Pulmonary artery endothelial cell (primary cell): ENCODE results near the gene OR6C4. TPM values are rescaled to one million over a fixed set of nuclear protein-coding genes. Genes with fewer than 3 reads are reported as not detected.
"Not testable (repeated sequence)": the region's sequence is repeated elsewhere in the genome, so short reads cannot be mapped to it uniquely, and the experiment has no call there.

Experiments used
- DNase-seq: peaks from one replicate; pipeline ENCODE4 v3.0.0-alpha.2; 2011; ENCODE audit warnings: low read depth, low spot score
- total RNA-seq: library from RNA; depleted of rRNA; stranded (reverse); fragments of >200 nt; gene quantifications from 2 replicates; pipeline ENCODE4 v1.2.3, GENCODE V29; 2014

Gene OR6C4
- total RNA-seq = not detected in 2 replicates

- DNase-seq = no peak
Measured at GRCh38 chr12:55549302-55549701, at the start of gene OR6C4. OR6C4 (plus strand) TSS chr12:55549602; CDS start chr12:55551227, 1,625 bp downstream.

- no peak for DNase-seq
Measured at GRCh38 chr12:55499810-55500252, 49.6 kb upstream of the OR6C4 start.

GRCh38 chr12:55501601-55502000 lies 47.8 kb upstream of the OR6C4 start:
- no peak for DNase-seq

GRCh38 chr12:55515696-55516095 lies 33.7 kb upstream of the OR6C4 start:
- no peak for DNase-seq

GRCh38 chr12:55516391-55516790 lies 33.0 kb upstream of the OR6C4 start:
- DNase-seq = no peak

- not testable (repeated sequence) for DNase-seq
Measured at GRCh38 chr12:55548235-55548634, 1.2 kb upstream of the OR6C4 start.

- DNase-seq = no peak
Measured at GRCh38 chr12:55548756-55549155, 646 bp upstream of the OR6C4 start.

- no peak for DNase-seq
Measured at GRCh38 chr12:55554296-55554695, 4.9 kb downstream of the OR6C4 start.

- not testable (repeated sequence) for DNase-seq
Measured at GRCh38 chr12:55570060-55570459, 20.7 kb downstream of the OR6C4 start.

- not testable (repeated sequence) for DNase-seq
Measured at GRCh38 chr12:55570689-55571088, 21.3 kb downstream of the OR6C4 start.

- DNase-seq = no peak
Measured at GRCh38 chr12:55572168-55572567, 22.8 kb downstream of the OR6C4 start, which contains the start of gene OR2AP1. OR2AP1 (plus strand) TSS chr12:55572468; CDS start chr12:55574415, 1,947 bp downstream.

GRCh38 chr12:55582066-55582465 lies 32.7 kb downstream of the OR6C4 start:
- no peak for DNase-seq

GRCh38 chr12:55585817-55586216 lies 36.4 kb downstream of the OR6C4 start:
- DNase-seq = no peak

- not testable (repeated sequence) for DNase-seq
Measured at GRCh38 chr12:55590152-55590551, 40.8 kb downstream of the OR6C4 start.

Other genes starting within 250 kb of the OR6C4 start
- gene OR6C1, start 235.3 kb upstream of the OR6C4 start, total RNA-seq = not detected in 2 replicates
- gene OR6C3, start 218.9 kb upstream of the OR6C4 start, total RNA-seq = not detected in 2 replicates
- gene OR6C75, start 186.6 kb upstream of the OR6C4 start, total RNA-seq = not detected in 2 replicates
- not detected in 2 replicates for gene OR6C65, start 149.1 kb upstream of the OR6C4 start, total RNA-seq
- gene OR6C76, start 123.3 kb upstream of the OR6C4 start, total RNA-seq = not detected in 2 replicates
- not detected in 2 replicates for gene OR6C2, start 105.5 kb upstream of the OR6C4 start, total RNA-seq
- gene OR6C70, start 79.5 kb upstream of the OR6C4 start, total RNA-seq = not detected in 2 replicates
- not detected in 2 replicates for gene OR6C68, start 57.2 kb upstream of the OR6C4 start, total RNA-seq
- gene OR2AP1, start 22.9 kb downstream of the OR6C4 start, total RNA-seq = not detected in 2 replicates
- not detected in 2 replicates for gene OR10P1, start 87.3 kb downstream of the OR6C4 start, total RNA-seq
- gene ITGA7, start 158.3 kb downstream of the OR6C4 start, total RNA-seq = 0.04 and 0.20 TPM in 2 replicates
- gene BLOC1S1, start 166.4 kb downstream of the OR6C4 start, total RNA-seq = 53.6 and 62.4 TPM in 2 replicates
- 0.63 and 0.79 TPM in 2 replicates for gene RDH5, start 170.8 kb downstream of the OR6C4 start, total RNA-seq
- 1,224 and 1,479 TPM in 2 replicates for gene CD63, start 179.4 kb downstream of the OR6C4 start, total RNA-seq
- gene GDF11, start 193.5 kb downstream of the OR6C4 start, total RNA-seq = 3.6 and 5.1 TPM in 2 replicates